GM19328 (cell line): ENCODE data around the gene PLA2G15.

Source experiments
- ATAC-seq: cut with Tn5 transposase; IDR thresholded peaks from one replicate; pipeline ENCODE4 v1.9.1; 2021; ENCODE audit warnings: mild to moderate bottlenecking, moderate library complexity; ENCODE audit not compliant: unreplicated experiment

Gene PLA2G15

GRCh38 chr16:68296291-68296690 lies 51.1 kb downstream of the PLA2G15 start:
- ATAC-seq = no peak

GRCh38 chr16:68296693-68297092 lies 51.5 kb downstream of the PLA2G15 start:
- no peak for ATAC-seq

- no peak for ATAC-seq
These were observed 52.7 kb downstream of the PLA2G15 start for GRCh38 chr16:68297908-68298307.

- ATAC-seq = no peak
These were observed 53.1 kb downstream of the PLA2G15 start for GRCh38 chr16:68298312-68298711.

- no peak for ATAC-seq
These were observed 53.9 kb downstream of the PLA2G15 start for GRCh38 chr16:68298907-68299561.

- ATAC-seq = no peak
These were observed 54.6 kb downstream of the PLA2G15 start for GRCh38 chr16:68299571-68300453.

GRCh38 chr16:68300734-68301459 lies 55.7 kb downstream of the PLA2G15 start:
- ATAC-seq = no peak

- ATAC-seq = no peak
These were observed 61.5 kb downstream of the PLA2G15 start for GRCh38 chr16:68306633-68307032.

- ATAC-seq = no peak
These were observed 64.6 kb downstream of the PLA2G15 start for GRCh38 chr16:68309799-68310198.

GRCh38 chr16:68310437-68310773 lies 65.2 kb downstream of the PLA2G15 start:
- peak; percentile 16 for ATAC-seq
